Measurements from ENCODE around the gene CCR3.

The CCR3 gene

GRCh38 chr3:46196261-46196957 lies 45.9 kb upstream of the CCR3 start:
- no peak overlapping the region for H3K27ac ChIP-seq
- no peaks in the 10 kb centered on the region for H3K9me3 ChIP-seq (ENCODE audit: control insufficient read depth, low read length)
- H3K4me2 ChIP-seq (ENCODE audit: low read length), result no peak overlapping the region
- TF ChIP-seq CTCF (IDR thresholded peaks at IDR 0.05), result no peak
- no peaks in the 10 kb centered on the region for H3K4me1 ChIP-seq
- H3K27me3 ChIP-seq (ENCODE audit: control insufficient read depth, insufficient read depth, low read length), result no peaks in the 10 kb centered on the region
- no peaks in the 10 kb centered on the region for H3K36me3 ChIP-seq (ENCODE audit: control insufficient read depth, insufficient read depth, low read length)
- no peaks in the 10 kb centered on the region for H3K79me2 ChIP-seq
- no peak overlapping the region for H2AFZ ChIP-seq
- no peak overlapping the region for H3K9ac ChIP-seq
- no peak overlapping the region for H3K4me3 ChIP-seq (ENCODE audit: low read depth, low read length)

- Histone ChIP-seq H3K4me1 (peaks cover 3% of the 10 kb centered on the region), H3K9ac (no peak overlapping the region), H3K36me3 (ENCODE audit: control insufficient read depth, insufficient read depth, low read length) (no peaks in the 10 kb centered on the region), H2AFZ (no peak overlapping the region), H3K4me3 (ENCODE audit: low read depth, low read length) (no peak overlapping the region), H3K9me3 (ENCODE audit: control insufficient read depth, low read length) (no peaks in the 10 kb centered on the region), H3K27me3 (ENCODE audit: control insufficient read depth, insufficient read depth, low read length) (no peaks in the 10 kb centered on the region), H3K79me2 (no peaks in the 10 kb centered on the region), H3K4me2 (ENCODE audit: low read length) (no peak overlapping the region), H3K27ac (no peak overlapping the region)
- TF ChIP-seq CTCF (IDR thresholded peaks at IDR 0.05), result no peak
Measured at GRCh38 chr3:46200211-46200610, 42.0 kb upstream of the CCR3 start.

DNA sequence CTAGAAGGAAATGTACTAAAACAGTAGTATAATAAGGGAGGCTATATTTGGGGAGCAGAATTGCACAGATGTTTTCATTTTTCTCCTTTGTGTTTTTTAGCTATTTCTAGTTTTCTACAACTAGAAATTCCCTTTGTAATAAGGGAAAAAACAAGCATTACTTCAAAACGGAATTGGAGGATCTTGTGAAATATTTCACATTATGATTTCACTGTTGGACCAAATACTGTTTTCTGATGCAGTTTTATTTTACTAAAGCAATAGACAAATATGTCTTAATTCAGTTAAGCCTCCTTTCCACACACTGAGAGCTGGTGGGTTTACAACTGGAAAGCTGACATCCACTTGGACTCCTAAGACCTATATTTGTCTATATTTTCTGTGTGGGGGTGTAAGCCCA lies 41.5 kb upstream of the CCR3 start:
- no peak overlapping the region for H3K9ac ChIP-seq
- no peak overlapping the region for H2AFZ ChIP-seq
- H3K27me3 ChIP-seq (ENCODE audit: control insufficient read depth, insufficient read depth, low read length), result no peaks in the 10 kb centered on the region
- no peak overlapping the region for H3K27ac ChIP-seq
- H3K9me3 ChIP-seq (ENCODE audit: control insufficient read depth, low read length), result no peaks in the 10 kb centered on the region
- H3K36me3 ChIP-seq (ENCODE audit: control insufficient read depth, insufficient read depth, low read length), result no peaks in the 10 kb centered on the region
- TF ChIP-seq CTCF (IDR thresholded peaks at IDR 0.05), result no peak
- no peak overlapping the region for H3K4me2 ChIP-seq (ENCODE audit: low read length)
- no peaks in the 10 kb centered on the region for H3K79me2 ChIP-seq
- H3K4me3 ChIP-seq (ENCODE audit: low read depth, low read length), result no peak overlapping the region
- H3K4me1 ChIP-seq, result peaks cover 6% of the 10 kb centered on the region

DNA sequence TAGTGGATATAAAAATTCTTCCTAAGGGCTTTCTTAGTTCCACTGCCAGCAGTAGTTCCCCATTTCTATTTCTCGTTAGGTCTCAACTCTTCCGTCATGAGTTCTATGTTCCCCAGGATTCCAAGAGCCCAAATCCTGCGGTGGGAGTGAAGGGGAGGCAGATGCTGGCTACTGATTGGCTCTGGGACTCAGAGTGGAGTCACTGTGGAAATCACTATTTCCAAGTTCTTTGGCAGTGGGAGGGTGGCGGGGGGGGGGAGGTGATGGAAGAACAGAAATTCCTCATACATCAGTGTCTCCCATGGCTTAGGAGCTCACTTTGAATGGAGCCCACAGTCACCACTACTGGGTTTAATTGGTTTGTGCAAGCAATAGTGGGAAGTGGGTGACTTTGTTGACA lies 39.7 kb upstream of the CCR3 start:
- no peak for TF ChIP-seq CTCF (IDR thresholded peaks at IDR 0.05)
- no peak overlapping the region for H3K4me2 ChIP-seq (ENCODE audit: low read length)
- no peak overlapping the region for H2AFZ ChIP-seq
- H3K9me3 ChIP-seq (ENCODE audit: control insufficient read depth, low read length), result no peaks in the 10 kb centered on the region
- H3K27me3 ChIP-seq (ENCODE audit: control insufficient read depth, insufficient read depth, low read length), result no peaks in the 10 kb centered on the region
- H3K4me3 ChIP-seq (ENCODE audit: low read depth, low read length), result no peak overlapping the region
- no peaks in the 10 kb centered on the region for H3K79me2 ChIP-seq
- no peaks in the 10 kb centered on the region for H3K36me3 ChIP-seq (ENCODE audit: control insufficient read depth, insufficient read depth, low read length)
- H3K27ac ChIP-seq, result no peak overlapping the region
- H3K9ac ChIP-seq, result no peak overlapping the region
- H3K4me1 ChIP-seq, result peaks cover 12% of the 10 kb centered on the region

DNA sequence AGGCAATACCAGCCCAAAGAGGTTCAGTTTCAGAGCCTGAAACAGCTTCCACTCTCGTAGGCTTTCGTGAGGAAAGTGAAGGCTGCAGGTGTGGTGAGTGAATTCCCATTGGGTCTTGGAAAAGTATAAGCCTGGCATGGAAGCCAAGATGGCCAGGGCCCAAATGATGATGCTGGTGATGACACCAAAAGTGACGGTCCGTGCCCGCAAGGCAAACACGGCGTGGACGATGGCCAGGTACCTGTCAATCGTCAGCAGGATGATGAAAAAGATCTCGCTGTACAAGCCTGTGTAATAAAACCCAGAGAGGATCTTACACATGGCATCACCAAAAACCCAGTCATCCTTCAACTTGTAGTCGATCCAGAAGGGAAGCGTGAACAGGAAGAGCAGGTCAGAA lies 38.6 kb upstream of the CCR3 start:
- H3K4me3 ChIP-seq (ENCODE audit: low read depth, low read length), result no peak overlapping the region
- H3K27ac ChIP-seq, result no peak overlapping the region
- H2AFZ ChIP-seq, result no peak overlapping the region
- no peaks in the 10 kb centered on the region for H3K36me3 ChIP-seq (ENCODE audit: control insufficient read depth, insufficient read depth, low read length)
- no peaks in the 10 kb centered on the region for H3K27me3 ChIP-seq (ENCODE audit: control insufficient read depth, insufficient read depth, low read length)
- H3K9me3 ChIP-seq (ENCODE audit: control insufficient read depth, low read length), result no peaks in the 10 kb centered on the region
- H3K4me2 ChIP-seq (ENCODE audit: low read length), result no peak overlapping the region
- no peak overlapping the region for H3K9ac ChIP-seq
- H3K4me1 ChIP-seq, result peaks cover 12% of the 10 kb centered on the region
- no peaks in the 10 kb centered on the region for H3K79me2 ChIP-seq
- no peak for TF ChIP-seq CTCF (IDR thresholded peaks at IDR 0.05)
